A549 (cell line): ENCODE data around the gene DUSP3.

ENCODE experiments used
- ESRRA ChIP-seq: fragments of 150-350 bp; IDR thresholded peaks from 2 replicates; pipeline ENCODE4 v1.6.1; 2014; ENCODE audit warnings: mild to moderate bottlenecking, low read length, borderline replicate concordance
- HDAC2 ChIP-seq: fragments of 200-600 bp; sonication (generic); IDR thresholded peaks from 2 replicates; pipeline ENCODE4 v1.6.1; 2016
- JUNB ChIP-seq: fragments of >200 bp; sonication (Bioruptor Twin); formaldehyde crosslinking; IDR thresholded peaks from 2 replicates; pipeline ENCODE4 v1.6.1; 2016
- POLR2A ChIP-seq: IDR thresholded peaks from 2 replicates; pipeline ENCODE4 v1.6.1; 2012; ENCODE audit warnings: mild to moderate bottlenecking, low read length
- RAD21 ChIP-seq, 2 experiments: fragments of >200 bp in 1 of 2; sonication (Bioruptor Twin) in 1 of 2; formaldehyde crosslinking in 1 of 2; IDR thresholded peaks in 1 of 2; conservative IDR thresholded peaks in 1 of 2; 2 replicates in 1 of 2; 3 replicates in 1 of 2; pipeline ENCODE4 v1.6.1; 2012 to 2018; ENCODE audit warnings: inconsistent platforms in 1 of 2
- TP53 ChIP-seq: fragments of 250-450 bp; sonication (Bioruptor Pico); IDR thresholded peaks from 2 replicates; pipeline ENCODE4 v1.5.0; 2021; ENCODE audit warnings: mild to moderate bottlenecking, moderate library complexity
- ZC3H11A ChIP-seq: fragments of 450-650 bp; IDR thresholded peaks from 2 replicates; pipeline ENCODE4 v1.6.1; 2014; ENCODE audit warnings: antibody characterized with exemption, mild to moderate bottlenecking
- ZSCAN20 ChIP-seq: fragments of 250-450 bp; sonication (Bioruptor Pico); IDR thresholded peaks from 2 replicates; pipeline ENCODE4 v1.8.0; 2022; ENCODE audit warnings: mild to moderate bottlenecking, moderate library complexity
- TF ChIP-seq, protein P1 (sequence below): fragments of >200 bp; sonication (Bioruptor Twin); formaldehyde crosslinking; IDR thresholded peaks from 3 replicates; pipeline ENCODE4 v1.5.1; 2016
- TF ChIP-seq, protein P2 (sequence below): IDR thresholded peaks from 2 replicates; pipeline ENCODE4 v1.6.1; 2012
- TF ChIP-seq, protein P3 (sequence below): fragments of 250-450 bp; sonication (Bioruptor Pico); IDR thresholded peaks from 2 replicates; pipeline ENCODE4 v1.5.0; 2021; ENCODE audit warnings: mild to moderate bottlenecking, moderate library complexity, borderline replicate concordance
- TF ChIP-seq, protein P4 (sequence below): fragments of 450-650 bp; IDR thresholded peaks from 2 replicates; pipeline ENCODE4 v1.6.1; 2014; ENCODE audit warnings: antibody characterized with exemption

DNA sequence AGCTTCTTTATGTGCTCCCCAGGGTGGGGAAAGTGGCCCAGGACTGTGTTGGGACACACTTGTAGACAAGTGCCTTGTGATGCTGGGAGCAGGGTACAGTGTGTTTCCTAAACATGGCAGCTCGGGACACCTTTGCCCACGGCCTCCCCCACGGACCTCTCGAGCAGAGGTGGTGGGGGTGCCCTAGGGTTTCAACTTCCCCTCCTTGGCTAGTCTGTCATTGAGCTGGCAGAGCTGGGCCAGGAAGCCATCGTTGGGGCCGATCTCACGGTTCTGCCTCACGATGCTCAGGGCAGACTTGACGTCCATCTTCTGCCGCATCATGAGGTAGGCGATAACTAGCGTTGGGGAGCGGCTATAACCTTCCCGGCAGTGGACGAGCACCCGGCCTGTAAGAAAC, 9.4 kb downstream of the DUSP3 start:
- TF ChIP-seq, protein P1, sequence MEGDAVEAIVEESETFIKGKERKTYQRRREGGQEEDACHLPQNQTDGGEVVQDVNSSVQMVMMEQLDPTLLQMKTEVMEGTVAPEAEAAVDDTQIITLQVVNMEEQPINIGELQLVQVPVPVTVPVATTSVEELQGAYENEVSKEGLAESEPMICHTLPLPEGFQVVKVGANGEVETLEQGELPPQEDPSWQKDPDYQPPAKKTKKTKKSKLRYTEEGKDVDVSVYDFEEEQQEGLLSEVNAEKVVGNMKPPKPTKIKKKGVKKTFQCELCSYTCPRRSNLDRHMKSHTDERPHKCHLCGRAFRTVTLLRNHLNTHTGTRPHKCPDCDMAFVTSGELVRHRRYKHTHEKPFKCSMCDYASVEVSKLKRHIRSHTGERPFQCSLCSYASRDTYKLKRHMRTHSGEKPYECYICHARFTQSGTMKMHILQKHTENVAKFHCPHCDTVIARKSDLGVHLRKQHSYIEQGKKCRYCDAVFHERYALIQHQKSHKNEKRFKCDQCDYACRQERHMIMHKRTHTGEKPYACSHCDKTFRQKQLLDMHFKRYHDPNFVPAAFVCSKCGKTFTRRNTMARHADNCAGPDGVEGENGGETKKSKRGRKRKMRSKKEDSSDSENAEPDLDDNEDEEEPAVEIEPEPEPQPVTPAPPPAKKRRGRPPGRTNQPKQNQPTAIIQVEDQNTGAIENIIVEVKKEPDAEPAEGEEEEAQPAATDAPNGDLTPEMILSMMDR: no peak
- TF ChIP-seq TP53 (CRISPR knock-in tag) (no peak), RAD21 (conservative IDR thresholded peaks at IDR 0.05 in 1 of 2, IDR thresholded peaks at IDR 0.05 in 1 of 2) (no peak), ESRRA (no peak), JUNB (no peak), ZC3H11A (no peak), HDAC2 (no peak), ZSCAN20 (CRISPR knock-in tag) (no peak), POLR2A (no peak)
- TF ChIP-seq, protein P2, sequence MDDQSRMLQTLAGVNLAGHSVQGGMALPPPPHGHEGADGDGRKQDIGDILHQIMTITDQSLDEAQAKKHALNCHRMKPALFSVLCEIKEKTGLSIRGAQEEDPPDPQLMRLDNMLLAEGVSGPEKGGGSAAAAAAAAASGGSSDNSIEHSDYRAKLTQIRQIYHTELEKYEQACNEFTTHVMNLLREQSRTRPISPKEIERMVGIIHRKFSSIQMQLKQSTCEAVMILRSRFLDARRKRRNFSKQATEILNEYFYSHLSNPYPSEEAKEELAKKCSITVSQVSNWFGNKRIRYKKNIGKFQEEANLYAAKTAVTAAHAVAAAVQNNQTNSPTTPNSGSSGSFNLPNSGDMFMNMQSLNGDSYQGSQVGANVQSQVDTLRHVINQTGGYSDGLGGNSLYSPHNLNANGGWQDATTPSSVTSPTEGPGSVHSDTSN: no peak
- TF ChIP-seq, protein P3, sequence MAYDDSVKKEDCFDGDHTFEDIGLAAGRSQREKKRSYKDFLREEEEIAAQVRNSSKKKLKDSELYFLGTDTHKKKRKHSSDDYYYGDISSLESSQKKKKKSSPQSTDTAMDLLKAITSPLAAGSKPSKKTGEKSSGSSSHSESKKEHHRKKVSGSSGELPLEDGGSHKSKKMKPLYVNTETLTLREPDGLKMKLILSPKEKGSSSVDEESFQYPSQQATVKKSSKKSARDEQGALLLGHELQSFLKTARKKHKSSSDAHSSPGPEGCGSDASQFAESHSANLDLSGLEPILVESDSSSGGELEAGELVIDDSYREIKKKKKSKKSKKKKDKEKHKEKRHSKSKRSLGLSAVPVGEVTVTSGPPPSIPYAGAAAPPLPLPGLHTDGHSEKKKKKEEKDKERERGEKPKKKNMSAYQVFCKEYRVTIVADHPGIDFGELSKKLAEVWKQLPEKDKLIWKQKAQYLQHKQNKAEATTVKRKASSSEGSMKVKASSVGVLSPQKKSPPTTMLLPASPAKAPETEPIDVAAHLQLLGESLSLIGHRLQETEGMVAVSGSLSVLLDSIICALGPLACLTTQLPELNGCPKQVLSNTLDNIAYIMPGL (CRISPR knock-in tag): no peak
- TF ChIP-seq, protein P4, sequence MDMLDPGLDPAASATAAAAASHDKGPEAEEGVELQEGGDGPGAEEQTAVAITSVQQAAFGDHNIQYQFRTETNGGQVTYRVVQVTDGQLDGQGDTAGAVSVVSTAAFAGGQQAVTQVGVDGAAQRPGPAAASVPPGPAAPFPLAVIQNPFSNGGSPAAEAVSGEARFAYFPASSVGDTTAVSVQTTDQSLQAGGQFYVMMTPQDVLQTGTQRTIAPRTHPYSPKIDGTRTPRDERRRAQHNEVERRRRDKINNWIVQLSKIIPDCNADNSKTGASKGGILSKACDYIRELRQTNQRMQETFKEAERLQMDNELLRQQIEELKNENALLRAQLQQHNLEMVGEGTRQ: no peak
